Measurements from ENCODE around the gene GUCY2C. TPM values are rescaled to one million over a fixed set of nuclear protein-coding genes. Genes with fewer than 3 reads are reported as not detected.
A peak's percentile ranks its signal among the peaks of the same experiment; 100 is the strongest.

Gene GUCY2C
- total RNA-seq, 1 experiment from 2014 or later = not detected

DNA sequence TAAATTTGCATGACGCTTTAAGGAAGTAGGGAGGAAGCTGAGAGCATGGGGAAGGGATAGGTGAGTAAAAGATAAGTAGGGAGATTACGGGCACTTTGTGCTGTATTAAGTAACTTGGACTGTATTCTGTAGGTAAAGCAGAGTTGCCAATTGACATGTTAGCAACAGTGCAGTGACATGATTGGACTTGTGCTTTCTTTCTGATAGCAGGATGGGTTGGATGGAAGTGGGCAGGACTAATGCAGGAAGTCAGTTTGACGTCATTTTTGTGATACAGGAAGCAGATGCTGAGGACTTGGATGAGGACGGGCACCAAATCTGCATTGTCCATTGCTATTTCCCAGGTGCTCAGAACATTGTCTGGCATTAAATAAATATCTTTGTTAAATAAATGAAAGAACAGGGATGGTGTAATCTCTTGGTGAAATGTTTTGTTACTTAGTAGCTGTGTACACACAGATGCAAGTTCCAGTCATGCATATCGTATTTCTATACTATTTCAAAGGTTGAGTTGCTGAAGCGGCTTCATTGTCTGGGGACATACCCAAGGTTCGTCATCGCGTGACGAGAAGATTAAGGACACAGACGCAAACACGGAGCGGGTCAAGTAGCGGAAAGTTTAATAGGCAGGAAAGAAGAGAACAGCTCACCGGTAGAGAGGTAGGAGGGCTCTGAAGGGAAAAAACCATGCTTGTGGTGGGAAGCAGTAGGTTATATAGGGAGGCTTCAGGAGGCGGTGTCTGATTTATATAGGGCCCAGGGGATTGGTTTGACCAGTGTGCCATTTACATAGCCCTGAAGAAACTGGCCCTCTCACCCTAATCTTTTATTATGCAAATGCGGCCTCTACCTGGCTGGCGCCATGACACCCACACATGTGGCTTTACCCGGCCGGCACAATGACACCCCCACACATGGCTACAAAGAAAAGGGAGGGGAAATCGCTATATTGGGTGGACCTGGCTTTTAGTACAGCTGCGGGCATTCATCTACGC lies 30.7 kb downstream of the GUCY2C start:
- no peaks in the 10 kb centered on the region for H3K9me3 ChIP-seq (ENCODE audit: low read length)
- no peak overlapping the region for H3K4me3 ChIP-seq (ENCODE audit: low read length)
- no peak overlapping the region for H3K4me2 ChIP-seq (ENCODE audit: low read length)
- POLR2A ChIA-PET (ENCODE audit: unreplicated experiment) = no interaction called here
- H3K9me2 ChIP-seq (replicated peaks; ENCODE audit: low read length) = no peaks in the 10 kb centered on the region
- H3K27ac ChIP-seq (ENCODE audit: low read length) = no peak overlapping the region
- no peak overlapping the region for H2AFZ ChIP-seq (ENCODE audit: low read length)
- BruUV-seq (replicated peaks) = no TSS peak
- H3K4me1 ChIP-seq (ENCODE audit: insufficient read depth, low read length) = no peaks in the 10 kb centered on the region
- intact Hi-C loops (cut with micrococcal nuclease) = loop anchor here (2.0 kb wide), 1 partner anchor 427 kb away; no protein-coding TSS in a partner anchor
- H3K9ac ChIP-seq (ENCODE audit: low read length) = no peak overlapping the region
- CTCF ChIA-PET = no interaction called here
- no peak for ATAC-seq
- no peaks in the 10 kb centered on the region for H4K20me1 ChIP-seq (ENCODE audit: low read length)
- TF ChIP-seq, protein P1, sequence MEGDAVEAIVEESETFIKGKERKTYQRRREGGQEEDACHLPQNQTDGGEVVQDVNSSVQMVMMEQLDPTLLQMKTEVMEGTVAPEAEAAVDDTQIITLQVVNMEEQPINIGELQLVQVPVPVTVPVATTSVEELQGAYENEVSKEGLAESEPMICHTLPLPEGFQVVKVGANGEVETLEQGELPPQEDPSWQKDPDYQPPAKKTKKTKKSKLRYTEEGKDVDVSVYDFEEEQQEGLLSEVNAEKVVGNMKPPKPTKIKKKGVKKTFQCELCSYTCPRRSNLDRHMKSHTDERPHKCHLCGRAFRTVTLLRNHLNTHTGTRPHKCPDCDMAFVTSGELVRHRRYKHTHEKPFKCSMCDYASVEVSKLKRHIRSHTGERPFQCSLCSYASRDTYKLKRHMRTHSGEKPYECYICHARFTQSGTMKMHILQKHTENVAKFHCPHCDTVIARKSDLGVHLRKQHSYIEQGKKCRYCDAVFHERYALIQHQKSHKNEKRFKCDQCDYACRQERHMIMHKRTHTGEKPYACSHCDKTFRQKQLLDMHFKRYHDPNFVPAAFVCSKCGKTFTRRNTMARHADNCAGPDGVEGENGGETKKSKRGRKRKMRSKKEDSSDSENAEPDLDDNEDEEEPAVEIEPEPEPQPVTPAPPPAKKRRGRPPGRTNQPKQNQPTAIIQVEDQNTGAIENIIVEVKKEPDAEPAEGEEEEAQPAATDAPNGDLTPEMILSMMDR (conservative IDR thresholded peaks at IDR 0.05; ENCODE audit: low read depth, low read length) = no peak
- TF ChIP-seq EZH2phosphoT487 (IDR thresholded peaks at IDR 0.05; ENCODE audit: borderline replicate concordance, low read length) (no peak), EZH2 (IDR thresholded peaks at IDR 0.05; ENCODE audit: low read length, unreplicated experiment) (no peak)
- H3F3A ChIP-seq (ENCODE audit: low read length, unreplicated experiment) = no peaks in the 10 kb centered on the region
- no peaks in the 10 kb centered on the region for H3K79me2 ChIP-seq (ENCODE audit: low read length)
- H3K36me3 ChIP-seq (ENCODE audit: low read depth, low read length) = no peaks in the 10 kb centered on the region
- DNase-seq = no peak
- peaks cover 4% of the 10 kb centered on the region for H3K27me3 ChIP-seq (ENCODE audit: low read length)

DNA sequence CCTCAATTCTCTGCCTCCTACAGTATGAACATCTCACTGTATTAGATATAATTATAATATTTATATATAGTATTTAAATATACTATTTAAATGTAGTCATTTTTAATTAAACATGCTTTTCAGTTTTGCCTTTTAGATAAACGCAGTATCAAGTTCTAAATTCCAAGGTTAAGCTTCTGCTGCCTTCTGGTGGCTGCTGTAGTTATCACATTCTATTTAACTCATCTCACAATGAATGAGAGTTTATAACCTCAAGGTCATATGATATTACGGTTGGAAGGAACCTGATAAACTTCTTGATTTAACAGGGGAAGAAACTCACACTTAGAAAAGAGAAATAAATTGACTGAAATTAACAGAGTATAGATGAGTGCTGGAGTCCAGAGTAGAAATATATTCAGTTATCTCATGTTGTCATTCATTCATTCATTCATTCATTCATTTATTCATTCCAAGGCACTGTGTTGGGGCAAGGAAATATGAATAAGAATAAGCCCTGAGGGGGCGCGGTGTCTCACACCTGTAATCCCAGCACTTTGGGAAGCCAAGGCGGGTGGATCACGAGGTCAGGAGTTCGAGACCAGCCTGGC lies 31.9 kb downstream of the GUCY2C start:
- POLR2A ChIA-PET (ENCODE audit: unreplicated experiment) = no interaction called here
- ATAC-seq (0 out of 2 replicates have a peak, but pooled peaks have one; percentile 35), DNase-seq (peak; percentile 66)
- Histone ChIP-seq H3K27me3 (ENCODE audit: low read length) (peaks cover 4% of the 10 kb centered on the region; the same call in 1 of the 2 replicates), H3K27ac (ENCODE audit: low read length) (no peak overlapping the region), H3K9ac (ENCODE audit: low read length) (no peak overlapping the region), H2AFZ (ENCODE audit: low read length) (no peak overlapping the region), H3F3A (ENCODE audit: low read length, unreplicated experiment) (no peaks in the 10 kb centered on the region), H3K9me2 (replicated peaks; ENCODE audit: low read length) (no peaks in the 10 kb centered on the region), H3K4me3 (ENCODE audit: low read length) (no peak overlapping the region), H3K9me3 (ENCODE audit: low read length) (no peaks in the 10 kb centered on the region), H3K36me3 (ENCODE audit: low read depth, low read length) (no peaks in the 10 kb centered on the region), H3K79me2 (ENCODE audit: low read length) (no peaks in the 10 kb centered on the region), H4K20me1 (ENCODE audit: low read length) (no peaks in the 10 kb centered on the region), H3K4me2 (ENCODE audit: low read length) (no peak overlapping the region), H3K4me1 (ENCODE audit: insufficient read depth, low read length) (no peaks in the 10 kb centered on the region)
- BruUV-seq (replicated peaks) = no TSS peak
- CTCF ChIA-PET = no interaction called here
- intact Hi-C loops (cut with micrococcal nuclease) = loop anchor here (1.0 to 2.0 kb wide), 4 partner anchors 34 to 478 kb away; no protein-coding TSS in a partner anchor
- TF ChIP-seq EZH2phosphoT487 (IDR thresholded peaks at IDR 0.05; ENCODE audit: borderline replicate concordance, low read length) (no peak), EZH2 (IDR thresholded peaks at IDR 0.05; ENCODE audit: low read length, unreplicated experiment) (no peak)
- TF ChIP-seq, protein P1 (conservative IDR thresholded peaks at IDR 0.05; ENCODE audit: low read depth, low read length) = peak; percentile 60; the same call in 1 of the 2 replicates
